Gastroesophageal sphincter (tissue), 3 donors: Measurements from ENCODE around the gene RAB41.

Experiments used
- EP300 ChIP-seq: sonication (generic); formaldehyde crosslinking; IDR thresholded peaks from one replicate; pipeline ENCODE4 v1.6.1; 2017; ENCODE audit warnings: antibody characterized with exemption, mild to moderate bottlenecking
- POLR2A ChIP-seq, 2 donors: fragments of 450-650 bp; IDR thresholded peaks; one replicate each; pipeline ENCODE4 v1.6.1; 2017; ENCODE audit warnings: antibody characterized with exemption in 2 of 2, mild to moderate bottlenecking in 2 of 2, moderate library complexity in 1 of 2
- TF ChIP-seq, protein P1 (sequence below), 4 experiments: fragments of 200-600 bp in 2 of 4; fragments of 450-650 bp in 2 of 4; sonication (generic) in 1 of 4; IDR thresholded peaks; one replicate each; pipeline ENCODE4 v1.5.1; 2017 to 2019; ENCODE audit warnings: antibody characterized with exemption in 4 of 4, mild to moderate bottlenecking in 2 of 4, moderate library complexity in 2 of 4

- TF ChIP-seq, protein P1, sequence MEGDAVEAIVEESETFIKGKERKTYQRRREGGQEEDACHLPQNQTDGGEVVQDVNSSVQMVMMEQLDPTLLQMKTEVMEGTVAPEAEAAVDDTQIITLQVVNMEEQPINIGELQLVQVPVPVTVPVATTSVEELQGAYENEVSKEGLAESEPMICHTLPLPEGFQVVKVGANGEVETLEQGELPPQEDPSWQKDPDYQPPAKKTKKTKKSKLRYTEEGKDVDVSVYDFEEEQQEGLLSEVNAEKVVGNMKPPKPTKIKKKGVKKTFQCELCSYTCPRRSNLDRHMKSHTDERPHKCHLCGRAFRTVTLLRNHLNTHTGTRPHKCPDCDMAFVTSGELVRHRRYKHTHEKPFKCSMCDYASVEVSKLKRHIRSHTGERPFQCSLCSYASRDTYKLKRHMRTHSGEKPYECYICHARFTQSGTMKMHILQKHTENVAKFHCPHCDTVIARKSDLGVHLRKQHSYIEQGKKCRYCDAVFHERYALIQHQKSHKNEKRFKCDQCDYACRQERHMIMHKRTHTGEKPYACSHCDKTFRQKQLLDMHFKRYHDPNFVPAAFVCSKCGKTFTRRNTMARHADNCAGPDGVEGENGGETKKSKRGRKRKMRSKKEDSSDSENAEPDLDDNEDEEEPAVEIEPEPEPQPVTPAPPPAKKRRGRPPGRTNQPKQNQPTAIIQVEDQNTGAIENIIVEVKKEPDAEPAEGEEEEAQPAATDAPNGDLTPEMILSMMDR (IDR thresholded peaks at IDR 0.05) = no peak
- TF ChIP-seq EP300 (no peak), POLR2A (IDR thresholded peaks at IDR 0.05) (no peak)
Measured at GRCh38 chrX:70292788-70293187, 10.8 kb downstream of the RAB41 start.
